Measurements from ENCODE around the gene PRKCQ.

The PRKCQ gene

GRCh38 chr10:6598679-6599078 is 18.6 kb upstream of the PRKCQ start:
- Histone ChIP-seq H3K9ac (ENCODE audit: low read depth in 1 of 2, low read length in 2 of 2) (no peak overlapping the region), H3K9me3 (ENCODE audit: control insufficient read depth in 2 of 2, low read length in 2 of 2) (no peaks in the 10 kb centered on the region), H3K27ac (ENCODE audit: low read depth in 2 of 2, low read length in 2 of 2) (no peak overlapping the region), H3K4me1 (ENCODE audit: control insufficient read depth in 2 of 2, insufficient read depth in 2 of 2, low read length in 2 of 2) (no peaks in the 10 kb centered on the region), H3K4me3 (ENCODE audit: low read length in 2 of 2) (no peak overlapping the region), H3K27me3 (ENCODE audit: control insufficient read depth in 2 of 2, insufficient read depth in 2 of 2, low read length in 2 of 2) (no peaks in the 10 kb centered on the region), H3K36me3 (ENCODE audit: control insufficient read depth in 2 of 2, insufficient read depth in 2 of 2, low read length in 2 of 2) (no peaks in the 10 kb centered on the region)

- no peaks in the 10 kb centered on the region for H3K36me3 ChIP-seq (ENCODE audit: control insufficient read depth in 2 of 2, insufficient read depth in 2 of 2, low read length in 2 of 2)
- H3K9ac ChIP-seq (ENCODE audit: low read depth in 1 of 2, low read length in 2 of 2), result no peak overlapping the region
- no peaks in the 10 kb centered on the region for H3K27me3 ChIP-seq (ENCODE audit: control insufficient read depth in 2 of 2, insufficient read depth in 2 of 2, low read length in 2 of 2)
- no peak overlapping the region for H3K27ac ChIP-seq (ENCODE audit: low read depth in 2 of 2, low read length in 2 of 2)
- no peaks in the 10 kb centered on the region for H3K4me1 ChIP-seq (ENCODE audit: control insufficient read depth in 2 of 2, insufficient read depth in 2 of 2, low read length in 2 of 2)
- no peaks in the 10 kb centered on the region for H3K9me3 ChIP-seq (ENCODE audit: control insufficient read depth in 2 of 2, low read length in 2 of 2)
- no peak overlapping the region for H3K4me3 ChIP-seq (ENCODE audit: low read length in 2 of 2)
These were observed 17.4 kb upstream of the PRKCQ start for GRCh38 chr10:6597478-6597877.

- no peak overlapping the region for H3K27ac ChIP-seq (ENCODE audit: low read depth in 2 of 2, low read length in 2 of 2)
- H3K9ac ChIP-seq (ENCODE audit: low read depth in 1 of 2, low read length in 2 of 2), result no peak overlapping the region
These were observed 15.4 kb upstream of the PRKCQ start for GRCh38 chr10:6595499-6595898.

GRCh38 chr10:6593241-6593671 is 13.2 kb upstream of the PRKCQ start:
- no peak overlapping the region for H3K27ac ChIP-seq (ENCODE audit: low read depth in 2 of 2, low read length in 2 of 2)

More at GRCh38 chr10:6595499-6595898, 15.4 kb upstream of the PRKCQ start:
- no peaks in the 10 kb centered on the region for H3K4me1 ChIP-seq (ENCODE audit: control insufficient read depth in 2 of 2, insufficient read depth in 2 of 2, low read length in 2 of 2)
- no peaks in the 10 kb centered on the region for H3K9me3 ChIP-seq (ENCODE audit: control insufficient read depth in 2 of 2, low read length in 2 of 2)
- H3K4me3 ChIP-seq (ENCODE audit: low read length in 2 of 2), result no peak overlapping the region
- H3K36me3 ChIP-seq (ENCODE audit: control insufficient read depth in 2 of 2, insufficient read depth in 2 of 2, low read length in 2 of 2), result no peaks in the 10 kb centered on the region
- no peaks in the 10 kb centered on the region for H3K27me3 ChIP-seq (ENCODE audit: control insufficient read depth in 2 of 2, insufficient read depth in 2 of 2, low read length in 2 of 2)

GRCh38 chr10:6592080-6592479 is 12.0 kb upstream of the PRKCQ start:
- no peaks in the 10 kb centered on the region for H3K9me3 ChIP-seq (ENCODE audit: control insufficient read depth in 2 of 2, low read length in 2 of 2)
- no peak overlapping the region for H3K27ac ChIP-seq (ENCODE audit: low read depth in 2 of 2, low read length in 2 of 2)
- no peaks in the 10 kb centered on the region for H3K4me1 ChIP-seq (ENCODE audit: control insufficient read depth in 2 of 2, insufficient read depth in 2 of 2, low read length in 2 of 2)
- H3K36me3 ChIP-seq (ENCODE audit: control insufficient read depth in 2 of 2, insufficient read depth in 2 of 2, low read length in 2 of 2), result no peaks in the 10 kb centered on the region
- no peak overlapping the region for H3K4me3 ChIP-seq (ENCODE audit: low read length in 2 of 2)
- H3K9ac ChIP-seq (ENCODE audit: low read depth in 1 of 2, low read length in 2 of 2), result no peak overlapping the region
- no peaks in the 10 kb centered on the region for H3K27me3 ChIP-seq (ENCODE audit: control insufficient read depth in 2 of 2, insufficient read depth in 2 of 2, low read length in 2 of 2)

More at GRCh38 chr10:6593241-6593671, 13.2 kb upstream of the PRKCQ start:
- Histone ChIP-seq H3K9me3 (ENCODE audit: control insufficient read depth in 2 of 2, low read length in 2 of 2) (no peaks in the 10 kb centered on the region), H3K4me1 (ENCODE audit: control insufficient read depth in 2 of 2, insufficient read depth in 2 of 2, low read length in 2 of 2) (no peaks in the 10 kb centered on the region), H3K9ac (ENCODE audit: low read depth in 1 of 2, low read length in 2 of 2) (no peak overlapping the region), H3K4me3 (ENCODE audit: low read length in 2 of 2) (no peak overlapping the region), H3K27me3 (ENCODE audit: control insufficient read depth in 2 of 2, insufficient read depth in 2 of 2, low read length in 2 of 2) (no peaks in the 10 kb centered on the region), H3K36me3 (ENCODE audit: control insufficient read depth in 2 of 2, insufficient read depth in 2 of 2, low read length in 2 of 2) (no peaks in the 10 kb centered on the region)

GRCh38 chr10:6591668-6592067 is 11.6 kb upstream of the PRKCQ start:
- H3K27me3 ChIP-seq (ENCODE audit: control insufficient read depth in 2 of 2, insufficient read depth in 2 of 2, low read length in 2 of 2), result no peaks in the 10 kb centered on the region
- no peaks in the 10 kb centered on the region for H3K4me1 ChIP-seq (ENCODE audit: control insufficient read depth in 2 of 2, insufficient read depth in 2 of 2, low read length in 2 of 2)
- no peaks in the 10 kb centered on the region for H3K36me3 ChIP-seq (ENCODE audit: control insufficient read depth in 2 of 2, insufficient read depth in 2 of 2, low read length in 2 of 2)
- H3K27ac ChIP-seq (ENCODE audit: low read depth in 2 of 2, low read length in 2 of 2), result no peak overlapping the region
- no peaks in the 10 kb centered on the region for H3K9me3 ChIP-seq (ENCODE audit: control insufficient read depth in 2 of 2, low read length in 2 of 2)
- no peak overlapping the region for H3K4me3 ChIP-seq (ENCODE audit: low read length in 2 of 2)
- H3K9ac ChIP-seq (ENCODE audit: low read depth in 1 of 2, low read length in 2 of 2), result no peak overlapping the region

GRCh38 chr10:6590100-6590499 is 10.0 kb upstream of the PRKCQ start:
- no peaks in the 10 kb centered on the region for H3K36me3 ChIP-seq (ENCODE audit: control insufficient read depth in 2 of 2, insufficient read depth in 2 of 2, low read length in 2 of 2)
- no peaks in the 10 kb centered on the region for H3K9me3 ChIP-seq (ENCODE audit: control insufficient read depth in 2 of 2, low read length in 2 of 2)
- H3K4me3 ChIP-seq (ENCODE audit: low read length in 2 of 2), result no peak overlapping the region
- H3K4me1 ChIP-seq (ENCODE audit: control insufficient read depth in 2 of 2, insufficient read depth in 2 of 2, low read length in 2 of 2), result no peaks in the 10 kb centered on the region
- no peak overlapping the region for H3K9ac ChIP-seq (ENCODE audit: low read depth in 1 of 2, low read length in 2 of 2)
- H3K27ac ChIP-seq (ENCODE audit: low read depth in 2 of 2, low read length in 2 of 2), result no peak overlapping the region
- H3K27me3 ChIP-seq (ENCODE audit: control insufficient read depth in 2 of 2, insufficient read depth in 2 of 2, low read length in 2 of 2), result no peaks in the 10 kb centered on the region

GRCh38 chr10:6589287-6590094 is 9.4 kb upstream of the PRKCQ start:
- Histone ChIP-seq H3K36me3 (ENCODE audit: control insufficient read depth in 2 of 2, insufficient read depth in 2 of 2, low read length in 2 of 2) (no peaks in the 10 kb centered on the region), H3K27me3 (ENCODE audit: control insufficient read depth in 2 of 2, insufficient read depth in 2 of 2, low read length in 2 of 2) (no peaks in the 10 kb centered on the region), H3K4me3 (ENCODE audit: low read length in 2 of 2) (no peak overlapping the region), H3K27ac (ENCODE audit: low read depth in 2 of 2, low read length in 2 of 2) (no peak overlapping the region), H3K4me1 (ENCODE audit: control insufficient read depth in 2 of 2, insufficient read depth in 2 of 2, low read length in 2 of 2) (no peaks in the 10 kb centered on the region), H3K9ac (ENCODE audit: low read depth in 1 of 2, low read length in 2 of 2) (no peak overlapping the region), H3K9me3 (ENCODE audit: control insufficient read depth in 2 of 2, low read length in 2 of 2) (no peaks in the 10 kb centered on the region)

GRCh38 chr10:6588845-6589244 is 8.8 kb upstream of the PRKCQ start:
- H3K9ac ChIP-seq (ENCODE audit: low read depth in 1 of 2, low read length in 2 of 2), result no peak overlapping the region
- no peak overlapping the region for H3K4me3 ChIP-seq (ENCODE audit: low read length in 2 of 2)
- no peaks in the 10 kb centered on the region for H3K9me3 ChIP-seq (ENCODE audit: control insufficient read depth in 2 of 2, low read length in 2 of 2)
- no peaks in the 10 kb centered on the region for H3K4me1 ChIP-seq (ENCODE audit: control insufficient read depth in 2 of 2, insufficient read depth in 2 of 2, low read length in 2 of 2)
- H3K27ac ChIP-seq (ENCODE audit: low read depth in 2 of 2, low read length in 2 of 2), result no peak overlapping the region
- H3K27me3 ChIP-seq (ENCODE audit: control insufficient read depth in 2 of 2, insufficient read depth in 2 of 2, low read length in 2 of 2), result no peaks in the 10 kb centered on the region
- H3K36me3 ChIP-seq (ENCODE audit: control insufficient read depth in 2 of 2, insufficient read depth in 2 of 2, low read length in 2 of 2), result no peaks in the 10 kb centered on the region

- H3K36me3 ChIP-seq (ENCODE audit: control insufficient read depth in 2 of 2, insufficient read depth in 2 of 2, low read length in 2 of 2), result no peaks in the 10 kb centered on the region
- H3K9me3 ChIP-seq (ENCODE audit: control insufficient read depth in 2 of 2, low read length in 2 of 2), result no peaks in the 10 kb centered on the region
- no peak overlapping the region for H3K27ac ChIP-seq (ENCODE audit: low read depth in 2 of 2, low read length in 2 of 2)
- H3K4me3 ChIP-seq (ENCODE audit: low read length in 2 of 2), result no peak overlapping the region
- no peak overlapping the region for H3K9ac ChIP-seq (ENCODE audit: low read depth in 1 of 2, low read length in 2 of 2)
- H3K4me1 ChIP-seq (ENCODE audit: control insufficient read depth in 2 of 2, insufficient read depth in 2 of 2, low read length in 2 of 2), result no peaks in the 10 kb centered on the region
- H3K27me3 ChIP-seq (ENCODE audit: control insufficient read depth in 2 of 2, insufficient read depth in 2 of 2, low read length in 2 of 2), result no peaks in the 10 kb centered on the region
These were observed 8.0 kb upstream of the PRKCQ start for GRCh38 chr10:6588082-6588481.

All from mucosa of rectum (tissue), 2 donors.